Neuron (in vitro differentiated cells): ENCODE measurements around the gene TRHDE.

Experiments used
- H2AFZ ChIP-seq: one replicate; pipeline ENCODE4 v1.6.1; 2013; ENCODE audit warnings: low read depth, mild to moderate bottlenecking, inconsistent platforms, low read length, moderate library complexity
- H3K27me3 ChIP-seq: one replicate; pipeline ENCODE4 v1.6.1; 2013; ENCODE audit warnings: low read length; ENCODE audit not compliant: insufficient read depth
- H3K36me3 ChIP-seq: one replicate; pipeline ENCODE4 v1.6.1; 2013; ENCODE audit warnings: low read length; ENCODE audit not compliant: insufficient read depth
- H3K4me1 ChIP-seq: one replicate; pipeline ENCODE4 v1.6.1; 2013; ENCODE audit warnings: low read length; ENCODE audit not compliant: insufficient read depth
- H3K4me3 ChIP-seq: 2 replicates; pipeline ENCODE4 v1.5.1; 2013; ENCODE audit warnings: mild to moderate bottlenecking, low read length, moderate library complexity
- H3K9me3 ChIP-seq: one replicate; pipeline ENCODE4 v1.6.1; 2013; ENCODE audit warnings: low read length

Gene TRHDE

GRCh38 chr12:72471806-72472205, 199.6 kb downstream of the TRHDE start:
- Histone ChIP-seq H3K9me3 (no peaks in the 10 kb centered on the region), H3K36me3 (no peaks in the 10 kb centered on the region), H2AFZ (no peak overlapping the region), H3K4me1 (no peaks in the 10 kb centered on the region), H3K27me3 (no peaks in the 10 kb centered on the region), H3K4me3 (no peak overlapping the region)

DNA sequence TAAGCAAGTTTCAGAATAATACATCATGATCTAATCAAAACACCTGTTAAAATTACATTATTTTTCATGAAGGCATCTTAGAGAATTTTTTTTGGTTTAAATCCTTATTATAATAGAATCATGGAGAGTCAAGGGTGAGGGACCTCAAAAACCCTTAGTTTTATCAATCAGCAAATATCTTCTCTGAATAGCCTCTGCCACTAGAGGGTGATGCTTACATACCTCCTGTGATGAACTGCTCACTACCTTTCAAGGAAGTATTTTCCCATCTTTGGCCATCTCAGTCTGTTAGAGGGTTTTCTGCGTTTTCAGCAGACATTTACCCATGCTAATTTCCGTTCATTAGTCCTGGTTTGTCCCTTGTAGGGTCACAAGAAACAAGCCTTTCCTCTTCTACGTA, 200.2 kb downstream of the TRHDE start:
- no peaks in the 10 kb centered on the region for H3K9me3 ChIP-seq
- H3K4me3 ChIP-seq = no peak overlapping the region

GRCh38 chr12:72476301-72476700, 204.1 kb downstream of the TRHDE start:
- Histone ChIP-seq H3K27me3 (no peaks in the 10 kb centered on the region), H3K9me3 (no peaks in the 10 kb centered on the region), H2AFZ (no peak overlapping the region), H3K36me3 (no peaks in the 10 kb centered on the region), H3K4me1 (no peaks in the 10 kb centered on the region), H3K4me3 (no peak overlapping the region)

More for the DNA sequence above, 200.2 kb downstream of the TRHDE start:
- Histone ChIP-seq H3K4me1 (no peaks in the 10 kb centered on the region), H2AFZ (no peak overlapping the region), H3K36me3 (no peaks in the 10 kb centered on the region), H3K27me3 (no peaks in the 10 kb centered on the region)

DNA sequence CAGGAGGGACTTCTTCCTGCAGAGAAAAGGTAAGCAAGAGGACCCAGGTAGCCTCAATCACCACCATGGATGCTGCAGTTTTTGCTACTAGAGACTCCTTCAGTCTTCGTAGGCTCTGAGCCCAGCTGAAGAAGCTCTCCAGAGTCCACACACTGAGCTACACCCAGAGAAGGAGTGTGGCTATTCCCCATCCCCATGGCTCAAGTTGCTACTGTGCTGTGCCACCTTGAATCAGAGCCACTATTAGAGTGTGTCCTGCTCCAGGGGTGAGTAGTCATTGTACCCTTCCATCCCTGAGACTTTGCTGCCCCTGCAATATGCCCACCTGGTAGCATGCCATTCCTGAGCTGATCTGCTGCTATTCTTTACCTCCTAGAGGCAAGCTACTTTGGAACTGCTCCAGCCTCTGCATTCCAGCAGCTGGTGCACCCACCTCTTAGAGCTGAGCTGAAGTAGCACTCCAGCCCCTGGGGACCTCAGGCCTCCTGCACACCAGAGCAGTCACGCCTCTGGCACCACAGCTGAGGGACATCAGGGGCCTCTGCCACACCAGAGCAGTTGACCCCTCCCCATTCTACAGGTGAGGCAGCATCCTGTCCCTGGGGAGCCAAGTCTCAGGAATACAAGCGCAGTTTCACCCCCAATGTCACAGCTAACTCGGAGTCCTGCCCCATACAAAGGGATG, 213.0 kb downstream of the TRHDE start:
- Histone ChIP-seq H3K27me3 (no peaks in the 10 kb centered on the region), H3K9me3 (no peaks in the 10 kb centered on the region), H3K4me3 (no peak overlapping the region), H2AFZ (no peak overlapping the region), H3K36me3 (no peaks in the 10 kb centered on the region), H3K4me1 (no peaks in the 10 kb centered on the region)

GRCh38 chr12:72491426-72491825, 219.3 kb downstream of the TRHDE start:
- no peaks in the 10 kb centered on the region for H3K36me3 ChIP-seq
- H3K9me3 ChIP-seq = no peaks in the 10 kb centered on the region
- H3K4me1 ChIP-seq = no peaks in the 10 kb centered on the region
- H3K27me3 ChIP-seq = no peaks in the 10 kb centered on the region
- no peak overlapping the region for H3K4me3 ChIP-seq
- H2AFZ ChIP-seq = no peak overlapping the region

DNA sequence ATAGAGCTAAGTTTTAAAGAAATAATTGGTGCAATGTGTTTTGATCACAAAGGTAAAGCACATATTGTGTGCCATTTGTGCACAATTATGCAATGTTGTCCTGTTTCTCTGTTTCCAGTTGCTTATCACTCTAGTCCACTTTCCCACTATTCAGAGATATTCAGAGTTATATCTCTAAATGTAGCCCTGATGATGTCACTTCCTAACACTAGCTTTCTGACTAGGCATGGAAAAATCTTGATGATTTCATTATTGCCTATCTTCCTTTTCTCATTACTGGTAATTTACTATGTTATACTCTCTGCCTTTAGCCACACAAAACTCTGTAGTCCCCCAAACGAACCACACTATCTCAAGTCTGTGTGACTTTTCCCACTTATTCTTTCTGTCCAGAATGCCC, 221.2 kb downstream of the TRHDE start:
- H2AFZ ChIP-seq = no peak overlapping the region
- no peak overlapping the region for H3K4me3 ChIP-seq
- no peaks in the 10 kb centered on the region for H3K27me3 ChIP-seq
- H3K36me3 ChIP-seq = no peaks in the 10 kb centered on the region
- H3K4me1 ChIP-seq = no peaks in the 10 kb centered on the region
- no peaks in the 10 kb centered on the region for H3K9me3 ChIP-seq

DNA sequence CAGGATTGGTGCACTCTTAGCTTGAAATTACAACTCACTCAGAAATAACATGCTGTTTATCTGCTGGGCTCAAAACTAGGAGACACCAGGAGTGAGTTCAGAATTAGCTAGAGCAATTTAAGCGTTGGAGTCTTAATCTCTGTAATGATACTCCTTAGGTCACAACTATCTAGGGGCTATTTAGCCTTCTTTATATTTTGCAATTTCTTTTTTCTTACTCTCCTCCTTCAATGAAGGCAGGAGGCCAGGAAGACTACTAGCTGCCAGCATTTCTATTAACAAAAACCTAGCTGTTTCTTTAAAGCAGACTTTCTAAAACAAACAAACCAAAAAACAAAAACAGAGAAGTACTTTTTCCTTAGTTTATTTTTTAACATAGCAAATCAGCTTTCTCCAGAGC, 226.2 kb downstream of the TRHDE start:
- Histone ChIP-seq H3K27me3 (no peaks in the 10 kb centered on the region), H3K9me3 (no peaks in the 10 kb centered on the region)

DNA sequence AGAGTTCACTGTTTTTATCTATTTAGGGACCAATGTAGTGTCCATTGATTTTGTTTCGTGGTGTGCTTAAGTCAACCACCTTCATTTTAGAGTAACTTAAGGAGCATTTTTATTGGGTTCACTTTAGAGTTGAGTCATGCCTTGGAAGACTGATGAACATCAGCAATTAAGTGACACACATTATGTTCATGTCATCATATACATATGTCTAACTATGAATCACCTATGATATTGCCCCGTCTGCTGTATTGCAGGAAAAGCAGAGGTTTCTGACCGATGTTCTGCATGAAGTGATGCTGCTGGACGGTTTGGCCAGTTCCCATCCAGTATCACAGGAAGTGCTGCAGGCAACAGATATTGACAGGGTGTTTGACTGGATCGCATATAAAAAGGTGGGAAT, 227.1 kb downstream of the TRHDE start:
- Histone ChIP-seq H3K4me1 (no peaks in the 10 kb centered on the region), H3K4me3 (no peak overlapping the region), H2AFZ (no peak overlapping the region), H3K27me3 (no peaks in the 10 kb centered on the region), H3K36me3 (no peaks in the 10 kb centered on the region), H3K9me3 (no peaks in the 10 kb centered on the region)

More for the DNA sequence above, 226.2 kb downstream of the TRHDE start:
- Histone ChIP-seq H2AFZ (no peak overlapping the region), H3K36me3 (no peaks in the 10 kb centered on the region), H3K4me3 (no peak overlapping the region), H3K4me1 (no peaks in the 10 kb centered on the region)

DNA sequence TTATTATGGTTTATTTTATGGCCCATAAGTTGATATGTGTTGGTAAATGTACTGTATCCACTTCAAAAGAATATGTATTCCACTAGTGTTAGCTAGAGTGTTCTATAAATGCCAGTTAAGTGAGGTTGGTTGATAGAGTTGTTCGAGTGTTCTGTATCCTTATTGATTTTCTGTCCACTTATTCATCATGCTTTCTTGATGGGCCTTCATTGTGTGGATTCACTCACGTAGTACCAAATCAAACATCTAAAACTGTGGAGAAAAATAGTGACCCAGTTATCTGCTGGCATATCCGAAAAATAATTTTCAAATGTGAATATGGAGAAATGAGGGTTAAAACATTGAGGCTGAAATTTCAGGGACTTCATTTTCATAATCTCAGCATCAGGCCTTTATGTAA, 230.4 kb downstream of the TRHDE start:
- Histone ChIP-seq H3K4me3 (no peak overlapping the region), H3K27me3 (no peaks in the 10 kb centered on the region), H3K4me1 (peaks cover 4% of the 10 kb centered on the region), H3K36me3 (no peaks in the 10 kb centered on the region), H3K9me3 (no peaks in the 10 kb centered on the region), H2AFZ (no peak overlapping the region)

DNA sequence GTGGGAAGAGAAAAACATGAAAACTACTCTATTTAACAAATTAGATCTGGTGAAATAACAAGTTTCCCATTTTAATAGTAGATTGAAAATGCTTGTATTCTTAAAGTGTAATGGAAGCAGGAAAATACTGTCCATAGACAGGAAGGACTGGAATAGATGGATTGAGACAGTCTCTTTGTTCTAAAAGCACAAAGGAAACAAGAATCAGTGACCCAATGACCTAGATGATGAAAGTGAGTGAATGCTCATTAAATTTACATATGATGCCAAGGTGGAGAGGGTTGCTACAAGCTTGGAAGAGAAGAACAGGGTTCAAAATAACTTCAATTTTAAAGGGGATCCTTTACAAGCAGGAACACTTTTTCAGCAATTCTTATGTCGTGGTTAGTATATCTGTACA, 233.1 kb downstream of the TRHDE start:
- no peak overlapping the region for H3K4me3 ChIP-seq
- no peak overlapping the region for H2AFZ ChIP-seq
- H3K4me1 ChIP-seq = peaks cover 13% of the 10 kb centered on the region
- no peaks in the 10 kb centered on the region for H3K27me3 ChIP-seq
- H3K9me3 ChIP-seq = no peaks in the 10 kb centered on the region
- H3K36me3 ChIP-seq = no peaks in the 10 kb centered on the region

GRCh38 chr12:72509891-72510290, 237.7 kb downstream of the TRHDE start:
- Histone ChIP-seq H3K27me3 (no peaks in the 10 kb centered on the region), H3K4me3 (no peak overlapping the region)

GRCh38 chr12:72510772-72511171, 238.6 kb downstream of the TRHDE start:
- Histone ChIP-seq H3K27me3 (no peaks in the 10 kb centered on the region), H3K4me1 (peaks cover 26% of the 10 kb centered on the region), H3K36me3 (no peaks in the 10 kb centered on the region), H3K9me3 (no peaks in the 10 kb centered on the region), H2AFZ (no peak overlapping the region), H3K4me3 (no peak overlapping the region)

More at GRCh38 chr12:72509891-72510290, 237.7 kb downstream of the TRHDE start:
- H3K36me3 ChIP-seq = no peaks in the 10 kb centered on the region
- H3K9me3 ChIP-seq = no peaks in the 10 kb centered on the region
- H2AFZ ChIP-seq = no peak overlapping the region
- H3K4me1 ChIP-seq = peaks cover 31% of the 10 kb centered on the region

GRCh38 chr12:72511498-72511897, 239.3 kb downstream of the TRHDE start:
- Histone ChIP-seq H3K4me3 (no peak overlapping the region), H3K36me3 (no peaks in the 10 kb centered on the region), H3K9me3 (no peaks in the 10 kb centered on the region), H2AFZ (no peak overlapping the region), H3K4me1 (peaks cover 26% of the 10 kb centered on the region), H3K27me3 (no peaks in the 10 kb centered on the region)

GRCh38 chr12:72511906-72512305, 239.7 kb downstream of the TRHDE start:
- Histone ChIP-seq H2AFZ (no peak overlapping the region), H3K36me3 (no peaks in the 10 kb centered on the region), H3K4me3 (no peak overlapping the region), H3K9me3 (no peaks in the 10 kb centered on the region), H3K27me3 (no peaks in the 10 kb centered on the region), H3K4me1 (peaks cover 26% of the 10 kb centered on the region)
